ENCODE results near the gene NAPEPLD.
"Not testable (repeated sequence)": the region's sequence is repeated elsewhere in the genome, so short reads cannot be mapped to it uniquely, and the experiment has no call there.

The NAPEPLD gene

DNA sequence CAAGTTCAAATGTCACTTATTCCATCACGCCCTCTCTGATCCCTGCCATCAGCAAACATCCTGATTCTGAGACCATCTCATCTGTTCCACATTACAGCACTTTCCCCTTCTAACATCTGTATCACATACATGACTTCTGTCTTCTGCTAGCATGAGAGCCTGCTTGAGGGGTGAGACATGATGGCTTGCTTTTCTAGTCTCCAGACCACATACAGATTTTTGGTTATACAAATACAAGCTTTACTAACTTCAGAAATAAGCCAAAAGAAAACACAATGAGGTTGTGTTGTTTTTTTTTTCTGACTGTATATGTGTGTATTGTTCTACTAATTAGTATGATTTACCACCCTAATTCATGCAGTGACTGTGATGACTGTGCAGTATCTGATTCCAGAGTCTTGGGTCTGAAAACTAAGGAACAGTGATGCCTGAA is 34.3 kb downstream of the NAPEPLD start:
- no peak overlapping the region for H3K27ac ChIP-seq (ENCODE audit: insufficient read depth, low read depth, low read length, poor library complexity, severe bottlenecking)
- no peak overlapping the region for H3K4me3 ChIP-seq (ENCODE audit: insufficient read depth, low read depth, low read length)
- 90 to 98% methylated on average over 1 of the region's 1 CpG for WGBS, 2 experiments

DNA sequence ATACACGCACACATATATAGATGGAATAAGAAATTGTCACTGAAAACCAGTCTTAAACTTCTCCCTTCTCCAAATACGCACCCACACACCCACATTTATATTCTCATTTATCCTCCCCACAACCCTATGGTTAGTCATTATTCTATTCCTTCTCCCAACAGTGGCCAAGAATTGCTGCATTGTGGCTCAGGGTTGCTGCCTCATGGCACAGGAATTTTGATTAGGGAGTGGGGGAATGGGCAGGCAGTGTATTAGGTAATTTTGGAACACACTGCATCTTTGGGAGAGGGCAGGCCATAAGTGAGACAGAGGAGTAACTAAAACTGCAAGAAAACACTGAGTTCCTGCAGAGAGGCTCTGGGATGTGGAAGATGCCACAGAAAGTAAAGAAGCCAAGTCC is 35.7 kb downstream of the NAPEPLD start:
- no peak overlapping the region for H3K4me3 ChIP-seq (ENCODE audit: insufficient read depth, low read depth, low read length)
- 85 to 100% methylated on average over 2 of the region's 2 CpGs for WGBS, 2 experiments

More for the DNA sequence above, 34.3 kb downstream of the NAPEPLD start:
- Histone ChIP-seq H3K36me3 (ENCODE audit: control insufficient read depth, insufficient read depth, low read length) (no peaks in the 10 kb centered on the region), H3K27me3 (ENCODE audit: control insufficient read depth, insufficient read depth, low read length, poor library complexity, severe bottlenecking) (no peaks in the 10 kb centered on the region), H3K4me1 (ENCODE audit: control insufficient read depth, insufficient read depth, low read length) (no peaks in the 10 kb centered on the region), H3K9me3 (ENCODE audit: control insufficient read depth, low read length) (no peaks in the 10 kb centered on the region)

DNA sequence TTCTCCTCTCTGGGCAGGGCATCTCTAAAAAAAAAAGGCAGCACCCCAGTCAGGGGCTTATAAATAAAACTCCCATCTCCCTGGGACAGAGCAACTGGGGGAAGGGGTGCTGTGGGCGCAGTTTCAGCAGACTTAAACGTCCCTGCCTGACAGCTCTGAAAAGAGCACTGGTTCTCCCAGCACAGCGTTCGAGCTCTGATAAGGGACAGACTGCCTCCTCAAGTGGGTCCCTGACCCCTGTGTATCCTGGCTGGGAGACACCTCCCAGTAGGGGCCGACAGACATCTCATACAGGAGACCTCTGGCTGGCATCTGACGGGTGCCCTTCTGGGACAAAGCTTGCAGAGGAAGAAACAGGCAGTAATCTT is 42.2 kb downstream of the NAPEPLD start:
- H3K9me3 ChIP-seq (ENCODE audit: control insufficient read depth, low read length); H3K36me3 ChIP-seq (ENCODE audit: control insufficient read depth, insufficient read depth, low read length); H3K27ac ChIP-seq (ENCODE audit: insufficient read depth, low read depth, low read length, poor library complexity, severe bottlenecking); H3K27me3 ChIP-seq (ENCODE audit: control insufficient read depth, insufficient read depth, low read length, poor library complexity, severe bottlenecking); H3K4me3 ChIP-seq (ENCODE audit: insufficient read depth, low read depth, low read length); H3K4me1 ChIP-seq (ENCODE audit: control insufficient read depth, insufficient read depth, low read length): not testable (repeated sequence)
- whole genome bisulfite sequencing, 2 experiments, result 70 to 75% methylated on average over 6 of the region's 6 CpGs

More for the DNA sequence above, 35.7 kb downstream of the NAPEPLD start:
- H3K4me1 ChIP-seq (ENCODE audit: control insufficient read depth, insufficient read depth, low read length), result no peaks in the 10 kb centered on the region
- no peaks in the 10 kb centered on the region for H3K36me3 ChIP-seq (ENCODE audit: control insufficient read depth, insufficient read depth, low read length)
- H3K27ac ChIP-seq (ENCODE audit: insufficient read depth, low read depth, low read length, poor library complexity, severe bottlenecking), result no peak overlapping the region
- H3K9me3 ChIP-seq (ENCODE audit: control insufficient read depth, low read length), result no peaks in the 10 kb centered on the region
- H3K27me3 ChIP-seq (ENCODE audit: control insufficient read depth, insufficient read depth, low read length, poor library complexity, severe bottlenecking), result no peaks in the 10 kb centered on the region

DNA sequence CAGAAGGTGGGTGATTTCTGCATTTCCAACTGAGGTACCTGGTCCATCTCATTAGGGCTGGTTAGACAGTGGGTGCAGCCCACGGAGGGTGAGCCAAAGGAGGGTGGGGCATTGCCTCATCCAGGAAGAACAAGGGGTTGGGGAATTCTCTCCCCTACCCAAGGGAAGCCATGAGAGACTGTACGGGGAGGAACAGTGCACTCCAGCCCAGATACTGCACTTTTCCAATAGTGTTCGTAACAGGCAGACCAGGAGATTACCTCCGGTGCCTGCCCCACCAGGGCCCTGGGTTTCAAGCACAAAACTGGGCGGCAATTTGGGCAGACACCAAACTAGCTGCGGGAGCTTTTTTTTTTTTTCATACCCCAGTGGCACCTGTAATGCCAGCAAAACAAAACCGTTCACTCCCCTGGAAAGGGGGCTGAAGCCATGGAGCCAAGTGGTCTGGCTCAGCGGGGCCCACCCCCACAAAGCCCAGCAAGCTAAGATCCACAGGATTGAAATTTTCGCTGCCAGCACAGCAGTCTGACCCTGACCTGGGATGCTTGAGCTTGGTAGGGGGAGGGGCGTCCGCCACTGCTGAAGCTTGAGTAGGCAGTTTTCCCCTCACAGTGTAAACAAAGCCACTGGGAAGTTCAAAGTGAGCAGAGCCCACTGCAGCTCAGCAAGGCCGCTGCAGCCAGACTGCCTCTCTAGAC is 42.7 kb downstream of the NAPEPLD start:
- WGBS, 2 experiments, result 54 to 55% methylated on average over 12 of the region's 12 CpGs
- Histone ChIP-seq H3K27ac (ENCODE audit: insufficient read depth, low read depth, low read length, poor library complexity, severe bottlenecking) (no peak overlapping the region), H3K4me3 (ENCODE audit: insufficient read depth, low read depth, low read length) (no peak overlapping the region), H3K36me3 (ENCODE audit: control insufficient read depth, insufficient read depth, low read length) (no peaks in the 10 kb centered on the region), H3K9me3 (ENCODE audit: control insufficient read depth, low read length) (no peaks in the 10 kb centered on the region), H3K27me3 (ENCODE audit: control insufficient read depth, insufficient read depth, low read length, poor library complexity, severe bottlenecking) (no peaks in the 10 kb centered on the region), H3K4me1 (ENCODE audit: control insufficient read depth, insufficient read depth, low read length) (no peaks in the 10 kb centered on the region)

DNA sequence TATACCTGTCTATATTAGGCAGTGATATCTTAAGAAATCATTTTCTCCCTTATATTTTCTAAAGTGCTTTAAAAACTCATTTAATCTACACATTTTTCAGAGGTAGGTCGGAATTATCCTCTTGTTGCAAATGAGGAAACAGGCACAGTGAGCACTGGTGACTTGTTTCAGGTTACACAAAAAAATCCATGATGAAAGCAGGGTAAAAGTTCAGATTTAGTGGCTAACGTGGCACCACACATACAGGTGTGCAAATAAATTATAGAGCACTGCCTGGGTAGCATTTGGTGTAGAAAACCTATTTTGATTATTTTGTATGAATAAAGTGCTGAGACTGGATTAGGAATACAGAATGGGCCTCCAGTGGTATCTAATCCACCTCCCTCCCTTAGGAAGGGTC is 47.4 kb downstream of the NAPEPLD start:
- no peaks in the 10 kb centered on the region for H3K27me3 ChIP-seq (ENCODE audit: control insufficient read depth, insufficient read depth, low read length, poor library complexity, severe bottlenecking)
- no peak overlapping the region for H3K4me3 ChIP-seq (ENCODE audit: insufficient read depth, low read depth, low read length)
- H3K36me3 ChIP-seq (ENCODE audit: control insufficient read depth, insufficient read depth, low read length), result no peaks in the 10 kb centered on the region
- no peaks in the 10 kb centered on the region for H3K9me3 ChIP-seq (ENCODE audit: control insufficient read depth, low read length)
- no peaks in the 10 kb centered on the region for H3K4me1 ChIP-seq (ENCODE audit: control insufficient read depth, insufficient read depth, low read length)
- WGBS, 2 experiments, result 45 to 46% methylated on average over 2 of the region's 2 CpGs
- H3K27ac ChIP-seq (ENCODE audit: insufficient read depth, low read depth, low read length, poor library complexity, severe bottlenecking), result no peak overlapping the region

DNA sequence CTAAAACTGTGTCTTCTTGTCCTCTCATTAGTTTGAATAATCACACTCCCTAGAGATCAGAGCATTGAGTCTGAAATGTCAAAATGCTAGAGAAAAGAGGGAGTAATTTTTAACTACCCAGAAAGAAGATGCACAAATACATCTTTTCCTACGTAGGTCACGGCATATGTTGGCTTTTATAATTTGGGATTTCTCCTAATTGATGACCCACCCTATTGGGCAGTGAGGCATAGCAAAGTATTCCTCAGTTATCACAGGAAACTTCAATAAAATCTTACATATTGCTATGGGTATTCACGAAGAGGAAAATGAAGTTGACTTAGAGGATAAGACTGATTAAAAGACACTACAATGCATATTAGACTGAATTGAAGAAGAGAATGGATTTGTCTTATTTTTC is 48.6 kb downstream of the NAPEPLD start:
- no peak overlapping the region for H3K4me3 ChIP-seq (ENCODE audit: insufficient read depth, low read depth, low read length)
- H3K4me1 ChIP-seq (ENCODE audit: control insufficient read depth, insufficient read depth, low read length), result no peaks in the 10 kb centered on the region
- no peaks in the 10 kb centered on the region for H3K9me3 ChIP-seq (ENCODE audit: control insufficient read depth, low read length)
- H3K27me3 ChIP-seq (ENCODE audit: control insufficient read depth, insufficient read depth, low read length, poor library complexity, severe bottlenecking), result no peaks in the 10 kb centered on the region
- H3K36me3 ChIP-seq (ENCODE audit: control insufficient read depth, insufficient read depth, low read length), result no peaks in the 10 kb centered on the region
- H3K27ac ChIP-seq (ENCODE audit: insufficient read depth, low read depth, low read length, poor library complexity, severe bottlenecking), result no peak overlapping the region
- 64 to 100% methylated on average over 2 to 3 of the region's 3 CpGs for WGBS, 2 experiments

DNA sequence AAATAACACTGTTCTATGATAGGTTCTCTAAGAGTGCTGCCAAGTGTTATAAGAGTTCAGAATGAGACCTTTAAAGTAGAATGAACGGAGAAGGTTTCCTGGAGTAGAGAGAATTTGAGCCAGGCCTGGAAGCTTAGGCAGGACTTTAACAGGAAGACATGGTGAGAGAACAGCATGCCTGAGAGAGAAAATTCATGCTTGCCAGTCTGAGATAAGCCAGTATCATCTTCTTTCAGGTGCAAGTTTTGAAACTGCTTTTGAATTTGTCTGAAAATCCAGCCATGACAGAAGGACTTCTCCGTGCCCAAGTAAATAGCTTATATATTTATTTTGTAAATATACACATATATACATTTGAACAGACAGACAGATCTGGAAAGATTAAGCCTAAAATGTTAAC is 51.9 kb downstream of the NAPEPLD start:
- H3K36me3 ChIP-seq (ENCODE audit: control insufficient read depth, insufficient read depth, low read length), result peaks cover 7% of the 10 kb centered on the region
- no peaks in the 10 kb centered on the region for H3K27me3 ChIP-seq (ENCODE audit: control insufficient read depth, insufficient read depth, low read length, poor library complexity, severe bottlenecking)
- no peaks in the 10 kb centered on the region for H3K9me3 ChIP-seq (ENCODE audit: control insufficient read depth, low read length)
- no peaks in the 10 kb centered on the region for H3K4me1 ChIP-seq (ENCODE audit: control insufficient read depth, insufficient read depth, low read length)
- no peak overlapping the region for H3K4me3 ChIP-seq (ENCODE audit: insufficient read depth, low read depth, low read length)
- WGBS, 2 experiments, result 96 to 97% methylated on average over 1 of the region's 2 CpGs
- no peak overlapping the region for H3K27ac ChIP-seq (ENCODE audit: insufficient read depth, low read depth, low read length, poor library complexity, severe bottlenecking)

DNA sequence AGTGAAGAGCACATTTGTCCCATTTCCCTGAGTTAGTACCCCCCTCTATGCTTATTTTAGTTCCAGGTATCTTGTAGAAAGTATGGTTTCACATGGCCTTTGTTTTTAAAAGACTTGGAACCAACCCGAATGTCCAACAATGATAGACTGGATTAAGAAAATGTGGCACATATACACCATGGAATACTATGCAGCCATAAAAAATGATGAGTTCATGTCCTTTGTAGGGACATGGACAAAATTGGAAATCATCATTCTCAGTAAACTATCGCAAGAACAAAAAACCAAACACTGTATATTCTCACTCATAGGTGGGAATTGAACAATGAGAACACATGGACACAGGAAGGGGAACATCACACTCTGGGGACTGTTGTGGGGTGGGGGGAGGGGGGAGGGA is 53.3 kb downstream of the NAPEPLD start:
- not testable (repeated sequence) for H3K4me1 ChIP-seq (ENCODE audit: control insufficient read depth, insufficient read depth, low read length); H3K4me3 ChIP-seq (ENCODE audit: insufficient read depth, low read depth, low read length); H3K27ac ChIP-seq (ENCODE audit: insufficient read depth, low read depth, low read length, poor library complexity, severe bottlenecking); H3K9me3 ChIP-seq (ENCODE audit: control insufficient read depth, low read length); H3K27me3 ChIP-seq (ENCODE audit: control insufficient read depth, insufficient read depth, low read length, poor library complexity, severe bottlenecking)
- WGBS, 2 experiments, result 88% methylated on average over 1 of the region's 2 CpGs; no CpG with 5 or more reads in 1 of the 2 experiments
- H3K36me3 ChIP-seq (ENCODE audit: control insufficient read depth, insufficient read depth, low read length), result peaks cover 14% of the 10 kb centered on the region

DNA sequence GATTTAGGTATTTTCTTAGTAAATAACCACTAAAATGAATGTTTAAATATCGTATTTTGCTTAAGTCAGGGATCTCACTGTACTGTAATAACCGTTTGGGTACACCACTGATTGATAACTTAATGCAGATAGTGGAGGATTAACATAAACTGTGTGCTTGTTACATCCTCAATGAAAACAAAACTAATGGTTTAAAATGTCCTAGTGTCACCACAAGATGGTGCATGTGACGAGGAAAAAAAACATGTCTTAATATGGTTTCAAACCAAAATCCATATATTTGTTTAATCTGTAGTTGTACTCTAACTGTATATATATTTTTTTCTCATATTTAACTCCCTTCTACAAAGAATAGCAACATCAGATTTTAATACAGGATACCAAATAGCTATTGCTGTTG is 54.8 kb downstream of the NAPEPLD start:
- Histone ChIP-seq H3K27ac (ENCODE audit: insufficient read depth, low read depth, low read length, poor library complexity, severe bottlenecking) (no peak overlapping the region), H3K36me3 (ENCODE audit: control insufficient read depth, insufficient read depth, low read length) (peaks cover 20% of the 10 kb centered on the region), H3K4me3 (ENCODE audit: insufficient read depth, low read depth, low read length) (no peak overlapping the region), H3K27me3 (ENCODE audit: control insufficient read depth, insufficient read depth, low read length, poor library complexity, severe bottlenecking) (no peaks in the 10 kb centered on the region), H3K9me3 (ENCODE audit: control insufficient read depth, low read length) (no peaks in the 10 kb centered on the region), H3K4me1 (ENCODE audit: control insufficient read depth, insufficient read depth, low read length) (no peaks in the 10 kb centered on the region)
- 64 to 100% methylated on average over 1 to 3 of the region's 3 CpGs for WGBS, 2 experiments

DNA sequence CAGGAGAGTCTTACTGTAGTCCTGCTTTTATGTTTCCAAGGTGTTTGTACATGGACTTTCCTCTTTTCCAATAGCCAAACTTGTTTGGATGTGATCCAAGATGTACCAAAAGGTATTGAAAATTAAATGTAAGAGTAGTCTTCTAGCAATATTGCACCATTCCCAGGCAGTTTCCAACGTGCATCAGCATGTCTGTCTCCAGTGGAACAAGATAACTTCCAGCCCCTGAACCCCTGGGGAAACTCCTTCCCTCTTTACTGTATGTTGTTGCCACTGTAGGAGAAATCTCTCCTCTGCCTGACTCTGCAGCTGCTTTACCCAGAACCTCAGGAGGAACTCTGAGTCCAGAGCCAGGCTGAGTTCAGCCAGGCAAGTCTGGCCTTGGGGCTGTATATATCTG is 55.5 kb downstream of the NAPEPLD start:
- no peak overlapping the region for H3K27ac ChIP-seq (ENCODE audit: insufficient read depth, low read depth, low read length, poor library complexity, severe bottlenecking)
- H3K4me1 ChIP-seq (ENCODE audit: control insufficient read depth, insufficient read depth, low read length), result no peaks in the 10 kb centered on the region
- H3K4me3 ChIP-seq (ENCODE audit: insufficient read depth, low read depth, low read length), result no peak overlapping the region
- peaks cover 25% of the 10 kb centered on the region for H3K36me3 ChIP-seq (ENCODE audit: control insufficient read depth, insufficient read depth, low read length)
- H3K9me3 ChIP-seq (ENCODE audit: control insufficient read depth, low read length), result no peaks in the 10 kb centered on the region
- no peaks in the 10 kb centered on the region for H3K27me3 ChIP-seq (ENCODE audit: control insufficient read depth, insufficient read depth, low read length, poor library complexity, severe bottlenecking)
- 82 to 84% methylated on average over 1 of the region's 1 CpG for WGBS, 2 experiments

DNA sequence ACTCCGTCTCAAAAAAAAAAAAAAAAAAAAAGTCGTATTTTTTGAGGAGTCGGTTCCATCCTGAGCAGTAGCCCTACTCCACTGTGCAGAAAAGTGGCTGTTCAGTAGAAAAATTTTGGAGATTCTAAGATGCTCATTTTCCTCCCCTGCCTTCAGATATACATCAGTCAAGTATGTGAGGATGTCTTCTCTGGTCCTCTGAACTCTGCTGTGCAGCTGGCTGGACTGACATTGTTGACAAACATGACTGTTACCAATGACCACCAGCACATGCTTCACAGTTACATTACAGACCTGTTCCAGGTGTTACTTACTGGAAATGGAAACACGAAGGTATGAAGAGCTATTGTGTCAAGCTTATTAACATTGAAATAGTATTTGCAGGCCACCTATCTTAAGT is 56.6 kb downstream of the NAPEPLD start:
- not testable (repeated sequence) for H3K27ac ChIP-seq (ENCODE audit: insufficient read depth, low read depth, low read length, poor library complexity, severe bottlenecking); H3K9me3 ChIP-seq (ENCODE audit: control insufficient read depth, low read length); H3K4me1 ChIP-seq (ENCODE audit: control insufficient read depth, insufficient read depth, low read length); H3K4me3 ChIP-seq (ENCODE audit: insufficient read depth, low read depth, low read length); H3K27me3 ChIP-seq (ENCODE audit: control insufficient read depth, insufficient read depth, low read length, poor library complexity, severe bottlenecking)
- 67 to 70% methylated on average over 3 to 4 of the region's 4 CpGs for WGBS, 2 experiments
- peaks cover 25% of the 10 kb centered on the region for H3K36me3 ChIP-seq (ENCODE audit: control insufficient read depth, insufficient read depth, low read length)

All from ectodermal cell (in vitro differentiated cells).